SK-N-SH treated with all-trans-retinoic acid at 6 μM for 48 hours (cell line): ENCODE results near the gene APBA2.

ENCODE experiments used
- ARNTL ChIP-seq: fragments of 450-650 bp; formaldehyde crosslinking; IDR thresholded peaks from 2 replicates; pipeline ENCODE4 v1.5.0; 2020; ENCODE audit warnings: low read depth, mild to moderate bottlenecking, moderate library complexity, borderline replicate concordance
- CSRNP3 ChIP-seq: fragments of 250-450 bp; sonication (Bioruptor Pico); IDR thresholded peaks from 2 replicates; pipeline ENCODE4 v1.5.1; 2021; ENCODE audit warnings: mild to moderate bottlenecking, moderate library complexity
- OSR1 ChIP-seq: fragments of 250-450 bp; sonication (Bioruptor Pico); IDR thresholded peaks from 2 replicates; pipeline ENCODE4 v1.8.0; 2022; ENCODE audit warnings: moderate library complexity, mild to moderate bottlenecking, inconsistent platforms
- PATZ1 ChIP-seq: fragments of 250-450 bp; sonication (Bioruptor Pico); IDR thresholded peaks from 2 replicates; pipeline ENCODE4 v1.8.0; 2020; ENCODE audit warnings: mild to moderate bottlenecking, moderate library complexity, borderline replicate concordance
- POU6F1 ChIP-seq: fragments of 250-450 bp; sonication (Bioruptor Pico); IDR thresholded peaks from 2 replicates; pipeline ENCODE4 v1.8.0; 2021; ENCODE audit warnings: low read depth, mild to moderate bottlenecking, moderate library complexity, borderline replicate concordance
- SNAI2 ChIP-seq: fragments of 250-450 bp; sonication (Bioruptor Pico); IDR thresholded peaks from 2 replicates; pipeline ENCODE4 v1.5.0; 2020; ENCODE audit warnings: mild to moderate bottlenecking, moderate library complexity
- TCF4 ChIP-seq: fragments of 250-450 bp; sonication (Bioruptor Pico); IDR thresholded peaks from 2 replicates; pipeline ENCODE4 v1.8.0; 2021; ENCODE audit warnings: mild to moderate bottlenecking, moderate library complexity, borderline replicate concordance
- TOX ChIP-seq: fragments of 250-450 bp; sonication (Bioruptor Pico); IDR thresholded peaks from 2 replicates; pipeline ENCODE4 v1.8.0; 2021; ENCODE audit warnings: mild to moderate bottlenecking, moderate library complexity, borderline replicate concordance
- ZC3H10 ChIP-seq: fragments of 250-450 bp; sonication (Bioruptor Pico); IDR thresholded peaks from 2 replicates; pipeline ENCODE4 v1.5.1; 2021; ENCODE audit warnings: mild to moderate bottlenecking, moderate library complexity
- ZFP3 ChIP-seq: fragments of 250-450 bp; sonication (Bioruptor Pico); IDR thresholded peaks from 2 replicates; pipeline ENCODE4 v1.5.0; 2020; ENCODE audit warnings: mild to moderate bottlenecking, moderate library complexity
- ZNF70 ChIP-seq: fragments of 450-650 bp; formaldehyde crosslinking; IDR thresholded peaks from 2 replicates; pipeline ENCODE4 v1.5.0; 2020; ENCODE audit warnings: mild to moderate bottlenecking, moderate library complexity
- ZNF8 ChIP-seq: fragments of 450-650 bp; formaldehyde crosslinking; IDR thresholded peaks from 2 replicates; pipeline ENCODE4 v1.5.0; 2020; ENCODE audit warnings: mild to moderate bottlenecking, moderate library complexity
- TF ChIP-seq, protein P1 (sequence below): fragments of 250-450 bp; sonication (Bioruptor Pico); IDR thresholded peaks from 2 replicates; pipeline ENCODE4 v1.5.1; 2020; ENCODE audit warnings: low read depth, mild to moderate bottlenecking, moderate library complexity

DNA sequence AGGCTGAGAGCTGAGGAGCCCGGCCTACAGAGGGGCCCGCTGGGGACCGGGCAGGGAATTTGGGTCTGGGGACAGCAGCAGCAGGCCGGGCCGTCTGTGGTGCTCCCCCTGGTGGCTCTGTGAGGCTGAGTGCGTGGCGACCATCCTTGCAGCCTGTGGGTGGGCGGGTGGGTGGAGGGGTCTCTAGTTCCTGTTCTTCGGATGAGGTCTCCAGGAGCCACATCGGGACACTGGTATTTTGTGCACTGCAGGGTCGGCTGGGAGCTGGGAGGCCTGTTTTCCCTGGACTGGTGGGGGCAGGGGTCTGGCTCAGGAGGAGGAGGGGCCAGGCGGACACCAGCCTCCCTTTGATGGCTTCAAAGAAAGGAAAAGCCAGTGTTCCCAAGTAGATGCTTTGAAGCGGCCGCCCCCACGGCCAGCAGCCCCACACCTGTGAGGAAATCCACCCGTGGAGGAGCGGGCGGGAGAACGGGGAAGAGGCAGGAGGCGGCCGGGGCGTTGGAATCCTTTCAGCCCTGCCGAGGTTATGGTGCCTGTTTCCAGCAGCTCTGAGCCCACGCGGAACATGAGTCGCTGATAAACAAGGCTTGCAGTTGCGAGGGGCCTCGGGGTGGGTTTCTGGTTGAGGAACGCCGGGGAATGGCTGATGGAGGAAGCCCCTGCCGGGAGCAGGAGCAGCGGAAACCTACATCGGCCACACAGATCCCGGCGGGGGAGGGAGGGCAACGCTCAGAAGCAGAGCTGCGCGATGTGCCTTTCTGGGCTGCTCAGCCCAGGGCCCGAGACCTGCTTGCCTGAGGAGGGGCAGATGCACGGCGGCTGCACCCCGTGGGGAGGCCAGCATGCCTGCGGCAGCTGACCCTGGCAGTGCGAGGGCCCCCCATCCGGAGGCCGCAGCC is 229.6 kb downstream of the APBA2 start:
- no peak for TF ChIP-seq TCF4 (CRISPR knock-in tag)
- TF ChIP-seq, protein P1, sequence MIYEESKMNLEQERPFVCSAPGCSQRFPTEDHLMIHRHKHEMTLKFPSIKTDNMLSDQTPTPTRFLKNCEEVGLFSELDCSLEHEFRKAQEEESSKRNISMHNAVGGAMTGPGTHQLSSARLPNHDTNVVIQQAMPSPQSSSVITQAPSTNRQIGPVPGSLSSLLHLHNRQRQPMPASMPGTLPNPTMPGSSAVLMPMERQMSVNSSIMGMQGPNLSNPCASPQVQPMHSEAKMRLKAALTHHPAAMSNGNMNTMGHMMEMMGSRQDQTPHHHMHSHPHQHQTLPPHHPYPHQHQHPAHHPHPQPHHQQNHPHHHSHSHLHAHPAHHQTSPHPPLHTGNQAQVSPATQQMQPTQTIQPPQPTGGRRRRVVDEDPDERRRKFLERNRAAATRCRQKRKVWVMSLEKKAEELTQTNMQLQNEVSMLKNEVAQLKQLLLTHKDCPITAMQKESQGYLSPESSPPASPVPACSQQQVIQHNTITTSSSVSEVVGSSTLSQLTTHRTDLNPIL (CRISPR knock-in tag) = no peak
- no peak for TF ChIP-seq OSR1
- TF ChIP-seq SNAI2 (CRISPR knock-in tag) = no peak
- TF ChIP-seq ARNTL (CRISPR knock-in tag) = no peak
- no peak for TF ChIP-seq CSRNP3 (CRISPR knock-in tag)
- TF ChIP-seq ZNF70 (CRISPR knock-in tag) = no peak
- TF ChIP-seq ZFP3 (CRISPR knock-in tag) = no peak
- TF ChIP-seq PATZ1 (CRISPR knock-in tag) = no peak
- no peak for TF ChIP-seq TOX
- no peak for TF ChIP-seq ZC3H10 (CRISPR knock-in tag)
- no peak for TF ChIP-seq ZNF8
- no peak for TF ChIP-seq POU6F1 (CRISPR knock-in tag)
